Heart left ventricle (tissue), 16 donors: ENCODE results near the gene MYOD1. TPM values are rescaled to one million over a fixed set of nuclear protein-coding genes. Genes with fewer than 3 reads are reported as not detected.

Experiments used
- ATAC-seq, 4 donors: fragments of 200-7000 bp; cut with Tn5 transposase; one replicate each; pipeline ENCODE4 v1.9.1; 2020 to 2022; ENCODE audit warnings: moderate library complexity in 4 of 4, mild to moderate bottlenecking in 3 of 4, moderate number of reproducible peaks in 1 of 4
- DNase-seq, 5 donors: peaks; one replicate each; pipeline ENCODE4 v3.0.0-alpha.2; 2020
- H3K27ac ChIP-seq, 12 donors: fragments of 200-600 bp; sonication (generic) in 4 of 12; one replicate each; pipeline versions ENCODE4 v1.5.0 to v1.8.0; 2016 to 2022; ENCODE audit warnings: mild to moderate bottlenecking in 2 of 12
- H3K27me3 ChIP-seq, 9 donors: fragments of 200-600 bp; sonication (generic) in 2 of 9; one replicate each; pipeline versions ENCODE4 v1.5.1 to v1.8.0; 2016 to 2022; ENCODE audit warnings: mild to moderate bottlenecking in 3 of 9
- H3K36me3 ChIP-seq, 9 donors: fragments of 200-600 bp; sonication (generic) in 2 of 9; one replicate each; pipeline versions ENCODE4 v1.5.0 to v1.8.0; 2018 to 2022; ENCODE audit warnings: mild to moderate bottlenecking in 2 of 9
- H3K4me1 ChIP-seq, 12 donors: fragments of 200-600 bp; sonication (generic) in 4 of 12; one replicate each; pipeline versions ENCODE4 v1.5.0 to v1.8.0; 2016 to 2022; ENCODE audit warnings: mild to moderate bottlenecking in 3 of 12
- H3K4me3 ChIP-seq, 12 donors: fragments of 200-600 bp; sonication (generic) in 4 of 12; one replicate each; pipeline versions ENCODE4 v1.5.0 to v1.8.0; 2017 to 2022; ENCODE audit warnings: mild to moderate bottlenecking in 9 of 12, moderate library complexity in 4 of 12
- H3K9me3 ChIP-seq, 12 donors: fragments of 200-600 bp; sonication (generic) in 4 of 12; one replicate each; pipeline versions ENCODE4 v1.5.0 to v1.8.0; 2016 to 2022; ENCODE audit warnings: mild to moderate bottlenecking in 1 of 12
- POLR2A ChIP-seq, 2 donors: fragments of 450-650 bp; IDR thresholded peaks; one replicate each; pipeline ENCODE4 v1.6.1; 2017; ENCODE audit warnings: antibody characterized with exemption in 2 of 2, mild to moderate bottlenecking in 2 of 2, moderate library complexity in 2 of 2
- WGBS, 4 donors: extraction: QIAGEN DNeasy Blood & Tissue Kit in 2 of 4; methylation state at CpG; one replicate each; pipeline versions ENCODE4 v1.1.5 to v1.1.7; 2013 to 2018; 5-methylcytosine and 5-hydroxymethylcytosine counted together
- intact Hi-C, 10 donors: fragments of 100-400 bp; cut with DNase I; formaldehyde crosslinking; loops; one replicate each; pipeline versions ENCODE4 v1.11.1 to v1.14.2; 2022
- polyA plus RNA-seq, 2 donors: library from polyadenylated mRNA; stranded (reverse); fragments of 200-250 nt; gene quantifications; one replicate each; pipeline ENCODE4 v1.2.3, GENCODE V29; 2013
- total RNA-seq, 9 donors: library from RNA; depleted of rRNA in 2 of 9; stranded (reverse); fragments of >200 nt in 2 of 9; fragmentation: NEBNext Ultra II Directional in 3 of 9; extraction: Animal tissue kit (Norgen Biotek cat#: 25700) in 3 of 9; gene quantifications; one replicate each; pipeline versions ENCODE4 v1.1.0 to v1.2.4, GENCODE V29; 2016 to 2023
- TF ChIP-seq, protein P1 (sequence below), 12 donors: fragments of 200-600 bp; sonication (generic) in 4 of 12; IDR thresholded peaks; one replicate each; pipeline versions ENCODE4 v1.5.0 to v1.8.0; 2018 to 2022; ENCODE audit warnings: antibody characterized with exemption in 12 of 12, mild to moderate bottlenecking in 5 of 12
- donor health status: ischemic (EF 13 %, LVEDD 7.1; RV severe dilation, severe dysfunction).
- donor health status: healthy with polysubstance abuse.
- donor health status: DM: no; HTN: yes; CAD: no.
- donor health status: DM: no; HTN: no; CAD: no.
- donor health status: ischemic (EF 25% LVEDD 6.9; RV normal size, moderate dysfunction).
- donor health status: ischemic (EF 25% LVEDD 5.7; RV mildly dilated, moderate dysfunction).
- donor health status: healthy.
- donor health status: DM: yes; HTN: yes; CAD: no.
- donor health status: ischemic (EF 35%, LVEDD 5.7; RV mildly dilated, moderate dysfunction).
- donor health status: nonischemic (EF 11% LVEDD 7.7; RV severe dilation, severe dysfunction).
- donor health status: DM: yes; HTN: yes; CAD: no.
- donor health status: PGD.
- donor health status: ischemic (EF 29% LVEDD 5.4; RV normal size, mild dysfunction).
- donor health status: nonischemic (EF 23%, LVEDD 6.1; RV moderate dilation, normal function).

The MYOD1 gene
- total and polyA plus RNA-seq, 11 donors, result not detected

DNA sequence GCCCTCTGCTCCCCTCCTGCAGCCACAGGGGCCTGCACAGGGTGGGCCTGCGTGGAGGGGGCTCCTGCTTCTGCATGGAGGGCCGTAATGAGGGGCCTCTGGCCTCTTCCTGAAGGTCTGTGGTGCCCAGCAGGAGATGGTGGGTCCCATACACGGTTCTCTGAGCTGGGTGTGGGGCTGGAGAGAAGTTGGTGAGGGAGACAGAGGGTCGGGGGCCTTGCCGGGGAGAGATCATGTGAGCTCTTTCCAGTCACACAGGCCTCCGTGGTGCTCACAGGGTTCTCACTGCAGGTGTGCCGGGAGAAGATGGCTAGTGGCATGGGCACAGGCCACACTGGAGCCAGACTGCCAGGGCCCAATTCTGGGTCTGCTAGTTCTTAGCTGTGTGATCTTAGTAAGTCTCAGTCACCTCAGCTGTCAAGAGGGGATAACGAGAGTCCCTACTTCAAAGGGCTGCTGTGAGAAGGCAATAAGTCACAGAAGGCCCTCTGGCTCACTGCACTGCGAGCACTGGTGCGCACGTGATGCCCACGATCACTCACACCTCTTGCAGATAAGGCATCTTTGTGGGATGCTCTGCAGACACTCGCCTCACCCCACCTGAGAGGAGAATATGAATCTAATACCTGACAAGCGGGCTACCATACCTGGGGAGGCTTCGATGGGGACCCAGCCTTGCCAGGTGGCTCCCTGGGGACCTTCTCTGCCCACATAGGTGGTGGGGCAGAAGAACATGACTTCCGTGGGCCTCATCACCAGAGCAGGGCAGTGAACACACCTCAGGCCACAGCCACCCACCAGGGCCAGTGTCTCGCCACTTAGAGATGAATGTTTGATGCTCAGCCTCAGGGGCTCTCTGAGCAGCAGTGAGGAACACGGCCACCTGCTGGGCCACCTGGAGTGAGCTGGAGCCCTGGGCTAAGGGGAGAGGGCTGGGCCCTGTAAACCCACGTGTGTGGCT, 29.7 kb downstream of the MYOD1 start:
- TF ChIP-seq POLR2A (IDR thresholded peaks at IDR 0.05), result no peak
- TF ChIP-seq, protein P1, sequence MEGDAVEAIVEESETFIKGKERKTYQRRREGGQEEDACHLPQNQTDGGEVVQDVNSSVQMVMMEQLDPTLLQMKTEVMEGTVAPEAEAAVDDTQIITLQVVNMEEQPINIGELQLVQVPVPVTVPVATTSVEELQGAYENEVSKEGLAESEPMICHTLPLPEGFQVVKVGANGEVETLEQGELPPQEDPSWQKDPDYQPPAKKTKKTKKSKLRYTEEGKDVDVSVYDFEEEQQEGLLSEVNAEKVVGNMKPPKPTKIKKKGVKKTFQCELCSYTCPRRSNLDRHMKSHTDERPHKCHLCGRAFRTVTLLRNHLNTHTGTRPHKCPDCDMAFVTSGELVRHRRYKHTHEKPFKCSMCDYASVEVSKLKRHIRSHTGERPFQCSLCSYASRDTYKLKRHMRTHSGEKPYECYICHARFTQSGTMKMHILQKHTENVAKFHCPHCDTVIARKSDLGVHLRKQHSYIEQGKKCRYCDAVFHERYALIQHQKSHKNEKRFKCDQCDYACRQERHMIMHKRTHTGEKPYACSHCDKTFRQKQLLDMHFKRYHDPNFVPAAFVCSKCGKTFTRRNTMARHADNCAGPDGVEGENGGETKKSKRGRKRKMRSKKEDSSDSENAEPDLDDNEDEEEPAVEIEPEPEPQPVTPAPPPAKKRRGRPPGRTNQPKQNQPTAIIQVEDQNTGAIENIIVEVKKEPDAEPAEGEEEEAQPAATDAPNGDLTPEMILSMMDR (IDR thresholded peaks at IDR 0.05), result no peak
- H3K27ac ChIP-seq, result no peak overlapping the region
- H3K9me3 ChIP-seq, result no peaks in the 10 kb centered on the region
- no peaks in the 10 kb centered on the region for H3K27me3 ChIP-seq
- peaks cover 0 to 9% (median 0%) of the 10 kb centered on the region in 12 donors for H3K4me1 ChIP-seq
- intact Hi-C loops, result no loop called here
- no peak overlapping the region for H3K4me3 ChIP-seq
- no peak for ATAC-seq
- WGBS, 4 donors, result 77 to 83% (median 81%) methylated on average over 14 to 19 of the region's 19 CpGs
- no peaks in the 10 kb centered on the region for H3K36me3 ChIP-seq
- DNase-seq, result peak in 1 of 5 donors; percentile 19

DNA sequence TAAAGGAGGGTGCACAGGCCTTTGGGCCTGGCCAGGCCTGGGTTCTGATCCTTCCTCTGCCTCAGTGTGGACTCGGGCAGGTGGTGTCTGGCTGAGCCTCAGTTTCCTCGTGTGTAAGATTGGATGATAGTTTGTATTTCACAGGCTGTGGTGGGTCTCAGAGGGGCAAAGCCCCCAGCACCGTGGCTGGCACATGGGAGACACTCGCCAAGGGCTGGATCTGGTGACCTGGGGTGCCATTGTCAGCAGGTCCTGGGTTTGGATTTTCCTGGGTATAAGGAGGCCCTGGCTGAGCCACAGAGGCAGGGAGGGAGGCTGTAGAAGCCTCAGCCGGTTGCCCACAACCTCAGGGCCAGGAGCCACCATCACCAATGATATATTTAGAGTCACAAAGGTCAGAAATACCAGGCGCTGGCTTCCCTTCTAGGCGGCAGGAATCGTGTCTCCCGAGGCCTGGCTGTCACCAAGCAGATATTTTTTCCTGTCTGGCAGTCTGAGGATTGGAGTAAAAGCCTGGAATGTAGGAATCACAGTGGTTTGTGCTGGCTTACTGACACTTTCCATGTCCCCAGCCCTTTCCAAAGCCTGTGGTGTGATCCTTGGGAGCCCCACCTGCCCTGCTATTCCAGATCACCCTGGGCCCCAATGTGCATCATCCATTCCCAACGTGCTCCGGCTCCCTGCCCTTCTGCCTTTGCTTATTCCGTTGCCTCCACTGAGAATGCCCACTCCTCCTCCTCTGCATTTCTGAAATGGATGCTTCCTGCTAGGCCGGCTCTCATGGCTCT, 30.8 kb downstream of the MYOD1 start:
- H3K4me1 ChIP-seq, result peaks cover 0 to 9% (median 0%) of the 10 kb centered on the region in 12 donors
- H3K36me3 ChIP-seq, result no peaks in the 10 kb centered on the region
- 41 to 53% (median 49%) methylated on average over 12 to 13 of the region's 13 CpGs for WGBS, 4 donors
- no peak overlapping the region for H3K4me3 ChIP-seq
- no peaks in the 10 kb centered on the region for H3K27me3 ChIP-seq
- ATAC-seq (peak in 3 of 4 donors; percentile 52 to 85 (median 70)), DNase-seq (peak in 2 of 5 donors; percentile 2 to 44)
- intact Hi-C loops, result no loop called here
- peak overlapping the region in 2 of 12 donors; percentile 51 to 53 for H3K27ac ChIP-seq
- TF ChIP-seq, protein P1 (IDR thresholded peaks at IDR 0.05), result no peak
- no peak for TF ChIP-seq POLR2A (IDR thresholded peaks at IDR 0.05)
- H3K9me3 ChIP-seq, result no peaks in the 10 kb centered on the region

DNA sequence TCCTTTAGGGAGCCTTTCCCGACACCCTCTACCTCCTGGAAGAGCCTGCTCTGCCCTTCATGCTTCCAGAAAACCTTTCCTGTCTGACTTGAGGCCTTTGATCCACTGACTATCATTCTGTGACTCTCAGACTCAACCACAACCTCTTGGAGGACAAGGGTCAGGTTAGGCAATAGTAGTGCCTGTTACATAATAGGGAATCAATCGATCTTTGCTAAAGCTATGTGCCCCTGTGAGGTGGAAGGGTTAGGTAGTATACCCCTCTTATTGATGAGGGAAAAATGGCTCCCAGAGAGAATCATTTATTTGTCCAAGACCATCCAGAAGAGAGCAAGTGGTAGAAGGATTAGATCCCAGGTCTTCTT, 31.4 kb downstream of the MYOD1 start:
- Histone ChIP-seq H3K4me3 (no peak overlapping the region), H3K27ac (peak overlapping the region in 2 of 12 donors; percentile 51 to 53), H3K36me3 (no peaks in the 10 kb centered on the region), H3K4me1 (peaks cover 0 to 9% (median 0%) of the 10 kb centered on the region in 12 donors), H3K9me3 (no peaks in the 10 kb centered on the region), H3K27me3 (no peaks in the 10 kb centered on the region)
- intact Hi-C loops, result no loop called here
- no peak for DNase-seq
- 57 to 80% (median 71%) methylated on average over 2 of the region's 2 CpGs for WGBS, 4 donors
- TF ChIP-seq POLR2A (IDR thresholded peaks at IDR 0.05), result no peak
- TF ChIP-seq, protein P1 (IDR thresholded peaks at IDR 0.05), result no peak
- ATAC-seq, result no peak

DNA sequence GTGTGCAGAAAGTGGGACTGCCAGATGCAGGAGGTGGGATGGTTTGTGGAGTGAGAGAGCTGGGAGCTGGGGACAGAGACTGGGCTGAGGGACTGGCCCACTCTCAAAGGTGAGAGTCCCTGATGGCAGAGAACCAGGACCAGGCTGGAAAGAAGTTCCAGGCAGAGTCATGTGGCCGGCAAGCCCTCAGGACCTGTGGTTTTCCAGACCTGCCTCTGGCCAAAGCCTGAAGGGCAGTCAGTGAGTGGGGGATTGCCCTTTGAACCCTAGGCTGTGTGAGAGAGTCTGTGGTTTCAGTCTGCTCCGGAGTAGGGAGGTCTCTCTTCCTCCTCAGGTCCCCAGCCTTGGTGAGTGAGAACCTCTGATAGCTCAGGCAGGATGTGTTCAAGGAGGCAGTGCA, 32.2 kb downstream of the MYOD1 start:
- Histone ChIP-seq H3K9me3 (no peaks in the 10 kb centered on the region), H3K4me1 (peaks cover 0 to 9% (median 0%) of the 10 kb centered on the region in 12 donors), H3K4me3 (no peak overlapping the region), H3K27me3 (no peaks in the 10 kb centered on the region), H3K27ac (no peak overlapping the region), H3K36me3 (no peaks in the 10 kb centered on the region)
- TF ChIP-seq, protein P1 (IDR thresholded peaks at IDR 0.05), result no peak
- no peak for TF ChIP-seq POLR2A (IDR thresholded peaks at IDR 0.05)
- intact Hi-C loops, result no loop called here
- no peak for ATAC-seq
- DNase-seq, result peak in 1 of 5 donors; percentile 1
- 75 to 85% (median 77%) methylated on average over 2 of the region's 2 CpGs for WGBS, 4 donors
